SK-N-SH (cell line): ENCODE results near the gene COL8A2.

Source experiments
- CHD2 ChIP-seq: fragments of 150-350 bp; IDR thresholded peaks from 2 replicates; pipeline ENCODE4 v1.6.1; 2018; ENCODE audit warnings: low read length; ENCODE audit not compliant: partially characterized antibody
- CTCF ChIP-seq: fragments of 200-600 bp; sonication (generic); IDR thresholded peaks from 2 replicates; pipeline ENCODE4 v1.6.1; 2017; ENCODE audit warnings: antibody characterized with exemption, mild to moderate bottlenecking, moderate library complexity
- EZH2phosphoT487 ChIP-seq: fragments of 200-600 bp; sonication (generic); IDR thresholded peaks from 2 replicates; pipeline ENCODE4 v1.6.1; 2017; ENCODE audit warnings: low read depth, mixed run types, mild to moderate bottlenecking, antibody characterized with exemption, moderate library complexity, borderline replicate concordance
- FOXM1 ChIP-seq: IDR thresholded peaks from 2 replicates; pipeline ENCODE4 v1.4.0; 2012; ENCODE audit warnings: low read depth, mild to moderate bottlenecking
- MXI1 ChIP-seq: IDR thresholded peaks from 2 replicates; pipeline ENCODE4 v1.6.1; 2012; ENCODE audit warnings: mild to moderate bottlenecking, low read depth, low read length, improper control_type of control experiment
- PBX3 ChIP-seq: IDR thresholded peaks from 2 replicates; pipeline ENCODE4; 2012
- RAD21 ChIP-seq: IDR thresholded peaks from 2 replicates; pipeline ENCODE4 v1.6.1; 2012; ENCODE audit warnings: mild to moderate bottlenecking, low read length
- SMC3 ChIP-seq: IDR thresholded peaks from 2 replicates; pipeline ENCODE4 v1.6.1; 2012; ENCODE audit warnings: low read depth, low read length, improper control_type of control experiment
- TAF1 ChIP-seq: IDR thresholded peaks from 2 replicates; pipeline ENCODE4 v1.6.1; 2012; ENCODE audit warnings: low read depth, mild to moderate bottlenecking, low read length, moderate library complexity, borderline replicate concordance
- USF2 ChIP-seq: fragments of 150-350 bp; IDR thresholded peaks from 2 replicates; pipeline ENCODE4 v1.6.1; 2017; ENCODE audit warnings: antibody characterized with exemption, low read length, low read depth, borderline replicate concordance

GRCh38 chr1:36159614-36160387 is 34.8 kb upstream of the COL8A2 start:
- TF ChIP-seq CTCF = no peak
- no peak for TF ChIP-seq EZH2phosphoT487
- TF ChIP-seq CHD2 = no peak
- no peak for TF ChIP-seq PBX3
- no peak for TF ChIP-seq USF2
- no peak for TF ChIP-seq TAF1
- no peak for TF ChIP-seq FOXM1
- TF ChIP-seq SMC3 = no peak
- TF ChIP-seq MXI1 = no peak
- TF ChIP-seq RAD21 = no peak
